Activated CD8-positive, alpha-beta memory T cell treated with anti-CD3 and anti-CD28 coated beads for 48 hours (primary cell): ENCODE results near the gene GLO1.

Source experiments
- DNase-seq, 3 experiments: peaks; one replicate each; pipeline ENCODE4 v3.0.0-alpha.2; 2020; ENCODE audit warnings: low read depth in 2 of 3, low spot score in 2 of 3

The GLO1 gene

GRCh38 chr6:38702558-38703397 lies at the start of gene GLO1:
Gene GLO1, minus strand, starts transcription at chr6:38703145. Its CDS starts 91 bp downstream, at chr6:38703054.
- DNase-seq, result peak; percentile 68 to 90 (median 82)

GRCh38 chr6:38750968-38751615 lies 48.1 kb upstream of the GLO1 start:
- no peak for DNase-seq

- DNase-seq, result no peak
Measured at GRCh38 chr6:38749473-38749872, 46.5 kb upstream of the GLO1 start.

- no peak for DNase-seq
Measured at GRCh38 chr6:38739532-38739931, 36.6 kb upstream of the GLO1 start.

- no peak for DNase-seq
Measured at GRCh38 chr6:38738261-38738660, 35.3 kb upstream of the GLO1 start.

GRCh38 chr6:38736951-38737350 lies 34.0 kb upstream of the GLO1 start:
- DNase-seq, result no peak

GRCh38 chr6:38730140-38730862 lies 27.4 kb upstream of the GLO1 start:
- no peak for DNase-seq

- DNase-seq, result no peak
Measured at GRCh38 chr6:38728203-38728602, 25.3 kb upstream of the GLO1 start.

- no peak for DNase-seq
Measured at GRCh38 chr6:38725414-38726183, 22.7 kb upstream of the GLO1 start.

- DNase-seq, result no peak
Measured at GRCh38 chr6:38724343-38724742, 21.4 kb upstream of the GLO1 start.

- no peak for DNase-seq
Measured at GRCh38 chr6:38723783-38724182, 20.8 kb upstream of the GLO1 start.

- no peak for DNase-seq
Measured at GRCh38 chr6:38722727-38723334, 19.9 kb upstream of the GLO1 start.

GRCh38 chr6:38722038-38722437 lies 19.1 kb upstream of the GLO1 start:
- DNase-seq, result no peak

GRCh38 chr6:38720295-38720694 lies 17.4 kb upstream of the GLO1 start:
- no peak for DNase-seq

GRCh38 chr6:38719358-38719757 lies 16.4 kb upstream of the GLO1 start:
- DNase-seq, result no peak

GRCh38 chr6:38716825-38717224 lies 13.9 kb upstream of the GLO1 start:
- no peak for DNase-seq

- peak in 1 of 3 experiments; percentile 18 for DNase-seq
Measured at GRCh38 chr6:38715016-38715689, 12.2 kb upstream of the GLO1 start, which contains the start of gene DNAH8. Gene DNAH8, plus strand, starts transcription at chr6:38715311. Its CDS starts 7,499 bp downstream, at chr6:38722810.

- no peak for DNase-seq
Measured at GRCh38 chr6:38714239-38715015, 11.5 kb upstream of the GLO1 start.

GRCh38 chr6:38713812-38714211 lies 10.9 kb upstream of the GLO1 start:
- DNase-seq, result peak; percentile 5 to 32 (median 31)
